Endometrial microvascular endothelial cells (primary cell): ENCODE results near the gene PIK3R2. TPM values are rescaled to one million over a fixed set of nuclear protein-coding genes. Genes with fewer than 3 reads are reported as not detected.

ENCODE experiments used
- in situ Hi-C: cut with HindIII; loops from 2 replicates; pipeline ENCODE4 v1.10.0; 2017; ENCODE audit warnings: low sequenced_read_pairs, low pct_unique_long_range_greater_than_20kb; ENCODE audit errors: inconsistent ontology term
- total RNA-seq: library from RNA; depleted of rRNA; stranded (reverse); fragments of >200 nt; gene quantifications from one replicate; pipeline ENCODE4 v1.2.3, GENCODE V29; 2015; ENCODE audit errors: inconsistent ontology term

PIK3R2 gene
- total RNA-seq, 1 donor from 2014 or later: 11.2 TPM

DNA sequence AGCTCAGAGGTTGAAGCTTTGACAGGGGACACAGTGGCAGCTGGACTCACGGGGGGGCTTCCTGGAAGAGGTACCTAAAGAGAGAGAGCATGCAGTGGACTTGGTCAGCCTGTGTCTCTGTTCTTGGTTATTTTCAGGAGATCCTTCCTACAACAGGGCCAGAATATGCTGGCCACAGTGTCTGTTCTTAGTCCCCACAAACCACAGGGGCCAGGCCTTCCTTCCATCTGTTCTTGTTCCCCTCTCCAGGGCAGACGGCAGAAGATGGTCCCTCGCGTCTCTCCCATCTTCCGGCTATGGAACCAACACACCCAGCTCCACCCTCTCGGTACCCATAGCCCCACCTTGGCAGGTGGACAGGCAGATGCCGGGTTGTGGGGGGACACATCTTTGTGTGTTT, 30.5 kb upstream of the PIK3R2 start:
- in situ Hi-C loops: no loop called here

DNA sequence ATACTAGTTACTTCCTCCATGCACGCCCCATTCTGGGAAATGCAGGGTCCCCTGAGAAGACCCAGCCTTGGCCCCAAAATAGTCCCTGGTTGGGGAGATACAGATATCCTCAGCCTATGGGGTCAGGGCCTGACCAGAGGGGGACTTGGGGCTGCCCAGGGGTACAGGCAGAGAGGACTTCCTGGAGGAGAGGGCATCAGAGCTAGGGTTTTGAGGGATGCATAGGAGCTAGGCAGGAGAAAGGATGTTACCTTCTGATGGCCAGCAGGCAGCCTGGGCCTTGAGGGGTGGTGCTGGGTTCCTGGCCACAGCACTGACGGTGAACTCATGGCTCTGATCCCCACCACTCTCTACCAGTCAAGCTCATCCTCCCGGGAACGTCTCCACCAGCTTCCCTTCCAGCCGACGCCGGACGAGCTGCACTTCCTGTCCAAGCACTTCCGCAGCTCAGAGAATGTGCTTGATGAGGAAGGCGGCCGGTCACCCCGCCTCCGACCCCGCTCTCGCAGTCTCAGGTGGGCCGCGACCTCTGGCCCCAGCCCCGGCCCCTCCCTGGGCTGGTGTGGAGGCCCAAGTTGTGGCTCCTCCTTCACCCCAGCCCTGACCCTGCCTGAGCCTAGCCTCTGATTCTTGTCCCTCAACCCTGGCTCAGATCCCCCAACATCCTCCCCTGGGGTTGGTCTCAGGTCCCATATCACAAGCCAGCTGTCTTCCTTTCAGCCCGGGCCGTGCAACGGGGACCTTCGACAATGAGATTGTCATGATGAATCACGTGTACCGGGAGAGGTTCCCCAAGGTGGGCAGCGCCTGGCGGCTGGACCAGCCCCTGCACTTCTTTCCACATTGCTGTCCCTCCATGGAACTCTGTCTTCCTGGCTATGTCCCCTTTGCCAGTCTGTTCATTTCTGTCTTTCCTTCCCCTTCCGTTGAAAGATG, 29.8 kb upstream of the PIK3R2 start:
- in situ Hi-C loops: no loop called here

DNA sequence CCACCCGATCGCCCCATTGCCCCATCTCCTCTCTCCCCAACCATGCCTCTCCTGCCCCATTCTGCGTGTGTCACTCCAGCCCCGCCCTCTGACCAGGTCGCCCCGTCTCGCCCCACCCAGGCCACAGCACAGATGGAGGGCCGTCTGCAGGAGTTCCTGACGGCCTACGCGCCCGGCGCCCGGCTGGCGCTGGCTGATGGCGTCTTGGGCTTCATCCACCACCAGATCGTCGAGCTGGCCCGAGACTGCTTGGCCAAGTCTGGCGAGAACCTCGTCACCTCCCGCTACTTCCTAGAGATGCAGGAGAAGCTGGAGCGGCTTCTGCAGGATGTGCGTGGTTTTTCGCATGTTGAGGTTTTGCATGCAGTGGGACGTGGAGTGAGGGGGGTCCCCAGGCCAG, 29.1 kb upstream of the PIK3R2 start:
- in situ Hi-C loops: no loop called here

DNA sequence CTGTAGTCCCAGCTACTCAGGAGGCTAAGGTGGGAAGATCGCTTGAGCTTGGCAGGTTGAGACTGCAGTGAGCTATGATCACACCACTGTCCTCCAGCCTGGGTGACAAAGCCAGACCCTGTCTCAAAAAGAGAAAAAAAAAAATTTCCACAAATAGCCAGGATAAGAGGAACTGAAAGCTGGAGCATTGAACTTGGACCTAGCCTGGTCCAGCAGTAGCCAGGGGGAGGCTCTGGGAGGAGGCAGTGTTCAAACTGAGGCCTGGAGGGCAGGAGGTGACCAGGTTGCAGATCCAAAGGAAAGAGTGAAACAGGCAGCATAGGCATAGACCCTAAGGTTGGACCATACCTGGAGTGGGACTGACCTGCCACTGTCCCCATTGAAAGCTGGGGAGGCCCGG, 26.9 kb upstream of the PIK3R2 start:
- in situ Hi-C loops: no loop called here

DNA sequence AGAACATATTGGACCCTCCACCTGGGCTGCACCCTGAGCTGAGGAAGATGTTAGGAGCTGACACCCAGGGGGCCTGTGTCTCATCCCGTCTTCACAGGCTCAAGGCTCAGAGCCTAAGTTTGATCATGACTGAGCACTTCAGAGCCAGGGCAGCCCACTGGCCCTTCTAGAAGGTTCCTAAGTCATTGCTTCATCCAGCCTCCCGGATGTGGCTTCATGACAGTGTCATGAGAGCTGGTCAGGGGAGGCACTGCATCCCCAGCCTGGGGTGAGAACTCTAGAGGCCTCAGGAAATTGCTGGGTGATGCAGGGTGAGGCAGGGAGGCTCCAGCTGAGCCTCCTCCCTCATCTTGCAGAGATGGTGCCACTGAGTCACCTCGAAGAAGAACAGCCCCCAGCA, 24.9 kb upstream of the PIK3R2 start:
- in situ Hi-C loops: no loop called here

DNA sequence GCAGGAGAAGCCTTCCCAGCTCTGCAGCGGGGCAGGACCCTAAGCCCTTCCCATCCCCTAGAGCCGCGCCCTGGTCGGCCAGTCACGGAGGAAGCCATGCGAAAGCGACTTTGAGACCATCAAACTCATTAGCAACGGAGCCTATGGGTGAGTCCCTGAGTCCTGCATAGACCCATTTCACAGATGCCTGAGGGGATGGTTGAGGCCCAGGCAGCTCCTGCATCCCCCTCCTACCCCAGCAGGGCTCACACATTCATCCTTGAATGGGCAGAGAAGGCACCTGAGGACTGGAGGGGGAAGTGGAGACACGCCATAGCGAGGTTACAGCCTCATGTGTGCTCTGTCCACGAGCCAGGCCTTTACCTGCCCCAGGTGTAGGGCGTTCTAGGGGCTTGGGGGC, 24.2 kb upstream of the PIK3R2 start:
- in situ Hi-C loops: no loop called here

DNA sequence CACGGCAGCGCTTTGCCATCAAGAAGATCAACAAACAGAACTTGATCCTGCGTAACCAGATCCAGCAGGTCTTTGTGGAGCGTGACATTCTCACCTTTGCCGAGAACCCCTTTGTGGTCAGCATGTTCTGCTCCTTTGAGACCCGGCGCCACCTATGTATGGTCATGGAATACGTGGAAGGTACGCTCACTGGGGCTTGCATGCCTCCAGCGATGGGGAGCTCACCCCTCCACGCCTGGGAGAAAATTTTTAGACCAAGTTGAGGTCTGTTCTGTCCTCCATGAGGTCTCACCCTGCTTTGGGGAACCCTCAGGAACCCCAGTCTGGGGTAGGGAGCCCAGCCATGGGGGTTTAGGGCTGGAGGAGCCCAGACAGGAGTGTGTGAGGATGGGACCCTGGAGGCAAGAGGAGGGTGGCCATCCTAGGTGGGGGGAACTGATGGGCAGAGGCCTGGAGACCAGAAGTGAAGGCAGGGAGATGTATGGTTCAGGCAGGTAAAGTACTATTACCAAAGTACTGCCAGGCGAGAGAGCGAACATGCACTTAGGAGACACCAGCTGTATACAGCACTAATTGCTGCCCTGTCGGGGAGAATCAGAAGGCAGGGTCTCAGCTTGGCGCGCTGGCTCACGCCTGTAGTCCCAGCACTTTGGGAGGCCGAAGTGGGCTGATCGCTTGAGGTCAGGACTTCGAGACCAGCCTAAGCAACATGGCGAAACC, 22.3 kb upstream of the PIK3R2 start:
- in situ Hi-C loops: no loop called here

DNA sequence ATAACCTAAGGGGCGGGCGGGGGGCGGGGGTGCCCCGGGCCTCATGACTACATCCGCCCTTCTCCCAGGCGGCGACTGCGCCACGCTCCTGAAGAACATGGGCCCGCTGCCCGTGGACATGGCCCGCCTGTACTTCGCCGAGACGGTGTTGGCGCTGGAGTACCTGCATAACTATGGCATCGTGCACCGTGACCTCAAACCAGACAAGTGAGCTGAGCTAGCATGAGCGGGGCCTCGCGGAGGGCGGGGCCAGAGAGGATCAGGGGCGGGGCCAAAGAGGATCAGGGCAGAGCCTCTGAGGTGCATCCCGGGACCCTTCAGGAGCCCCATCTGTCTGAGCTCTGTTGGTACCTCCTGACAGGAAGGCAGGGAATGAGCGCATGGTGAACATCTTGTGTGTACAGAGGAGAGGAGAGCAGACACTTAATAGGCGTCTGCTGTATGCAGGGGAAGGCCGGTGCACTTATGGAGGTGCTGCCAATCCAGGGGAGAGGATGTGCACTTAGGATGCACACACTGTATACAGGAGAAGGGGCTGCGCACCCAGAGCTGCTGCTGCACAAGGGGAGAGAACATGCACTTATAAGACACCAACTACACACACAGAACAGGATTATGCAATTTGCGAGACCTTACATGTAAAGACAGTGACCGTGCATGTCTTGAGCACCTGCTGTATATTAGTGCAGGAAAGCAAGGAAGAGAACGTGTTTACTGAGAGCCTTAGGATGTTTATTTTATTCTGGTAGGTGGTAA, 20.9 kb upstream of the PIK3R2 start:
- in situ Hi-C loops: no loop called here

DNA sequence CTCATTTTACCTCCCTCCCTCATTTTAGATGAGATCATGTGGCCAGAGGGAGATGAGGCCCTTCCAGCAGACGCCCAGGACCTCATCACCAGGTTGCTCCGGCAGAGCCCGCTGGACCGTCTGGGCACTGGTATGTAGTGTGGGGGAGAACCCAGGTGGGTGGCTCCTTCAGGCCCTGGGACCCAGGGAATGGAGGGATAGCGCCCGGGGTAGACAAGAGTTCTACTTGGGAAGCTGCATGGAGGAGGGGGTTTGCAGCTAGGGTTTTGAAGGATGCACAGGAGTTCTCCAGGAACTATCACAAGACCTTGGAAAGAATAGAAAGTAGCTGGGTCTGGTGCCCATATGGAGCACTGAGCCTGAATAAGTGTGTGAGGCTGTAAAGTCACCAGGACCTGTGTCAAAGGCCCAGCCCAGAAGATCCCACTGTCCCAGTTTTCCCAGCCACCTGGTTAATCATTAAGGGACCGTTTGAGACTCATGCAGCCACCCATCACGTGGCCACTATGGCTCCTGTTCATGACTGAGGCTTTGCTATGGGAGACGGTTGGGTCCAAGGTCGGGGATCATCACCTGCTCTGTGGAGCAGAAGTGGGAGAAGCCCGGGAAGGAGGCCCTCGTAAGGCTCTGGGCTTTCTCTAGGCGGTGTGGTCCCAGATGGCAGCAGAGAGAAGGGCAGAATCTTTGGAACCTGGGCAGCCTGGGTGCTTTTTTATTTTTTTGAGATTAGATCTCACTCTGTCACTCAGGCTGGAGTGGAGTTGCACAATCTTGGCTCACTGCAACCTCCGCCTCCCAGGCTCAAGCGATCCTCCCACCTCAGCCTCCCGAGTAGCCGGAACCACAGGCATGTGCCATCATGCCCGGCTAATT, 17.0 kb upstream of the PIK3R2 start:
- in situ Hi-C loops: no loop called here

DNA sequence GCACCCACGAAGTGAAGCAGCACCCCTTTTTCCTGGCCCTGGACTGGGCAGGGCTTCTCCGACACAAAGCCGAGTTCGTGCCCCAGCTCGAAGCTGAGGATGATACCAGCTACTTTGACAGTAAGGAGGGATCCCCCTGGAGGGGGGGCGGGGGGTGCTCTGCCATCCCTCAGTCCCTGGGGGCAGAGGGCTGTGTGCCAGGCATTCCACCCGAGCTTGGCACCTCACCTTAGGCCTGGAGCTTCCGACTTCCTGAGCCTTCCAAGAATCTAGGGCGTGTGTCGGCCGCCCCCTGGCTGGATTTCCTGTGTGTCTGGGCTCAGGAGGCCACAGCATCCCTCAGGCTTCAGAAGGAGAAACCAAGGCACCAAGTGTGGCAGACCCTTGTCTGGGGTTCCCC, 15.7 kb upstream of the PIK3R2 start:
- in situ Hi-C loops: no loop called here

DNA sequence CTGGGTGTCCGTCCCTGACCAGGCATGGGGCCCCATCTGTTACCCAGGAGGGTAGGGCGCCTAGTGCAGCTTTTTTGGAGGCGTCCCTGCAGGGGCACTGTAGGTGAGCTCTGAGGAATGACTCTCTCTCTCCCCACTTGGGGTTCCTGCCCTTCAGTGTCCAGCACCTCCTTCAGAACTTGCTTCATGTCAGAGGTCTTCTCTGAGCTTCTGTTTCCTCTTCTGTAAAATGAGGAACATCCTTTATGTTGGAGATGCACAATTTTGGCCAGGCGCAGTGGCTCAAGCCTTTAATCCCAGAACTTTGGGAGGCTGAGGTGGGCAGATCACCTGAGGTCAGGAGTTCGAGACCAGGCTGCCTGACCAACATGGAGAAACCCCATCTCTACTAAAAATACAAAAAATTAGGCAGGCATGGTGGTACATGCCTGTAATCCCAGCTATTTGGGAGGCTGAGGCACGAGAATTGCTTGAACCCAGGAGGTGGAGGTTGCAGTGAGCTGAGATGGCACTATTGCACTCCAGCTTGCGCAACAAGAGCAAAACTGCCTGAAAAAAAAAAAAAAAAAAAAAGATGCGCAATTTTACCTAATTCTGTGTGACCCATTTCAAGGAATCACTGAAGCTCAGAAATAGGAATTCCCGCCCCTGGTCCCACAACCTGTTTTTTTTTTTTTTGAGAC, 15.2 kb upstream of the PIK3R2 start:
- in situ Hi-C loops: no loop called here

DNA sequence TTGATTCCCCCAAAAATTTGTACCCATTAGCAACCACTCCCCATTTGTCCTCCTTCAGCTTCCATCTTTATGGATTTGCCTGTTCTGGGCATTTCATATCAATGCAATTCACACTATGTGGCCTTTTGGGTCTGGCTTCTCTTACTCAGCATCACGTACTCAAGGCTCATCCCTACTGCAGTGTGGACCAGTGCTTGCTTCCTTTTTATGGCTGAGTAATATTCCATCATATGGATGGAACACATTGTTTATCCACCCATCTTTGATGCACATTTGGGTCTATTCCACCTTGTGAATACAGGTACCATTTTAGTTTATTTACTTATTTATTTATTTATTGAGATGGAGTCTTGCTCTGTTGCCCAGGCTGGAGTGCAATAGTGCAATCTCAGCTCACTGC, 12.5 kb upstream of the PIK3R2 start:
- in situ Hi-C loops: no loop called here

DNA sequence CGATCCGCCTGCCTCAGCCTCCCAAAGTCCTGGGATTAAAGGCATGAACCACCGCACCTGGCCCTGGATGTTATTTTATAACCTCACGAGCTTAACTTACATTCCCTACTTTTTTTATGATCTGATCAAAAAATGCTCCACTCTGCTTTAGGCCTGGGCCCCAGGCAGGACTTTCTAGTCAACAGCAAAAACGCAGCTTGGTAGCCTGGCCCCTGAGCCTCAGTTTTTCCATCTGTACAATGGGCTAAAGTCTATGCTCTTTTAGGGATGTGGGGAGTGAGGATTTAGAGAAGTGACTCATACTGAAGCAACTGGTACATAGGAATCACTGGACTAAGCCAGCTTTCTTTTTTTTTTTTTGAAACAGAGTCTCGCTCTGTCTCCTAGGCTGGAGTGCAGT, 11.9 kb upstream of the PIK3R2 start:
- in situ Hi-C loops: no loop called here

DNA sequence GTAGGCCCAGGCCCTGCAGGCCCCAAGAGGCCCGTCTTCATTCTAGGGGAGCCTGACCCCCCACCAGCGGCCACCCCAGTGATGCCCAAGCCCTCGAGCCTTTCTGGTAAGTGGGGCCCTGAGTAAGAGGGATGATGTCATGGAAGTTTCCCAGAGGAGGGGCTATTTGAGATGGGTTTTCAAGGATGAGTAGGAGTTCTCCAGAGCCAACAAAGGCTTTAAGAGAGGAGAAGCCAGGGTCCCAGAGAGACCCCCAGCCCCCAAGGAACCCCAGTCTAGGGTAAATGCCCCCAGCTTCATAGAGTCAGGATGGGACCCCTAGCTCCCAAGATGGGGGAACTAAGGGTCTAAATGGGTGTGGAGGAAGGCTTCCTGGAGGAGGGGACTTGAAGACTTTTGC, 9.1 kb upstream of the PIK3R2 start:
- in situ Hi-C loops: no loop called here

DNA sequence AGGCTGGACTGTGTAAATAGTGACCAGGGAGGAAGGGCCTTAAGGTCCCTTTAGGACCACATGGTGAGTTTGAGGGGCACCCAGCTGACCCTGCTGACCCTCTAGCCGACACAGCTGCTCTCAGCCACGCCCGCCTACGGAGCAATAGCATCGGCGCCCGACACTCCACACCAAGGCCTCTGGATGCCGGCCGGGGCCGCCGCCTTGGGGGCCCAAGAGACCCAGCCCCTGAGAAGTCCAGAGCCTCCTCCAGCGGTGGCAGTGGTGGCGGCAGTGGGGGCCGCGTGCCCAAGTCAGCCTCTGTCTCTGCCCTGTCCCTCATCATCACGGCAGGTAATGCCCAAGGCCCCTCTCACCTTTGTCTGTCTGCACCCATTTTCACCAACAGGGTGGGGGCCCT, 8.6 kb upstream of the PIK3R2 start:
- in situ Hi-C loops: no loop called here

DNA sequence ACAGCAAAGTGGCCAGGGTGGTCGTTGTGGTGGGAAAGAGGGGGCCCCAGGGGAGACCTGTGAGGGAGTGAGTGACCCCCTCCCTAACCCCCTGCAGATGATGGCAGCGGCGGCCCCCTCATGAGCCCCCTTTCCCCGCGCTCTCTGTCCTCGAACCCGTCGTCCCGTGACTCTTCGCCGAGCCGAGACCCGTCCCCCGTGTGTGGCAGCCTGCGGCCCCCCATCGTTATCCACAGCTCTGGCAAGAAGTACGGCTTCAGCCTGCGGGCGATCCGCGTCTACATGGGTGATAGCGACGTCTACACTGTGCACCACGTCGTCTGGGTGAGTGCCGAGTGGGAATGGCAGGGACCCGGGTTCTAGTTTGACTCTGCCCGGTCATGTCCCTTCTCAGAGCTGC, 8.1 kb upstream of the PIK3R2 start:
- in situ Hi-C loops: no loop called here

DNA sequence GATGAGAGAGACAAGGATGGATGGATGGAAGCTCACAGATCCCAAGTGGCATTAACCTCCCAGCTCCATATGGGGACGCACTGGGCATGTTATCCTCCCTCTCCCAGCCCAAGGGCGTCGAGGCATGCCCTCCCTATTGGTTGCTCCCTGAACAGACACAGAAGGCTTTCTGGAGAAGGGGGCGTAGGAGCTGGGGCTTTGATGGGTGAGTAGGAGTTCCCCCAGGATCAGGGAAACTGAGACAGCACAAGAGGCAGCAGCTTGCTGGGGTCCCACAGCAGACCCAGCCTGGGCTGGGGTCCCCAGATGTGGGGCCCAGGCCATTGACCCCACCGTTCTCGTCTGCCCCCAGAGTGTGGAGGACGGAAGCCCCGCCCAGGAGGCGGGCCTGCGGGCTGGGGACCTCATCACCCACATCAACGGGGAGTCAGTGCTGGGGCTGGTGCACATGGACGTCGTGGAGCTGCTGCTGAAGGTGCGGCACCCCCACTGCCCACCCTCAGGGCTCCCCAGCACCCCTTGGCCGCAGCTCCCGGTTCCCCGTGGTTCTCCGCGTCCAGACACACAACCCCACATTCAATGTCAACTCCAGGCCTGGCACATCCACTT, 7.5 kb upstream of the PIK3R2 start:
- in situ Hi-C loops: no loop called here

DNA sequence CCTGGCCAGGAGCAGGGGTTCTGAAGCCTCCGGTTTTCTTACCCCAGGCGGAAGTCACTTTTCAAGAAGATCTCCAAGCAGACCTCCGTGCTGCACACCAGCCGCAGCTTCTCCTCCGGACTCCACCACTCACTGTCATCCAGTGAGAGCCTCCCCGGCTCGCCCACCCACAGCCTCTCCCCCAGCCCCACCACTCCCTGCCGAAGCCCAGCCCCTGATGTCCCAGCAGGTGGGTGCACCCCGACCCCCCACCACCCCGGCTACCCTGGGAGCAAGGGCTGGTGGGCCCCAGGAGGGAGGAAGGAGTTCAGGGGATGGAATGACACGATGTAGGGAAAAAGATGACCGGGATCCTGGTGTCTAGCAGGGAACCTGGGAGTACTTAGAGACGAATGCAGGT, 5.6 kb upstream of the PIK3R2 start:
- in situ Hi-C loops: no loop called here
